ENCODE results near the gene AURKA.

Gene AURKA

DNA sequence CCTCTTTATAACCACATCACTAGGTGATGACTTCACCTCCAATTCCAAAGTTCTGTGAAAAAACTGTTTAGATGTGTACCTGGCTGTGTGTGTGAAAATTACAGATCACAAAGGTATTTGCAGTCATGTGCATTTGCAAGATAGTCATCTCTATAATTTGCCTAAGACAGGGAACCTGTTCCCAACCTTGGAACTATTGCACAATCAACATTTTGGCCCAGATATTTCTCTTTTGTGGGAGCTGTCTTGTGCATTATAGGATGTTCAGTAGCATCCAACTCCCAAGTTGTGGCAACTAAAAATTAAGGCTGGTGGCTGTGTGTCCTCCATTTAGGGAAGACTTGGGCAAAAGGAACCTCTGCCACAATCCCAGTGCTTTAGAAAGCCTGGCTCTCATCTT, 67.2 kb downstream of the AURKA start:
- Histone ChIP-seq H3K36me3 (ENCODE audit: control insufficient read depth, insufficient read depth, low read length) (no peaks in the 10 kb centered on the region), H3K79me2 (no peaks in the 10 kb centered on the region), H2AFZ (no peak overlapping the region), H3K9ac (no peak overlapping the region), H3K27ac (no peak overlapping the region), H3K27me3 (ENCODE audit: control insufficient read depth, insufficient read depth, low read length) (no peaks in the 10 kb centered on the region), H3K4me2 (ENCODE audit: low read length) (no peak overlapping the region), H3K4me3 (ENCODE audit: low read depth, low read length) (no peak overlapping the region), H3K9me3 (ENCODE audit: control insufficient read depth, low read length) (no peaks in the 10 kb centered on the region), H3K4me1 (no peaks in the 10 kb centered on the region)
- TF ChIP-seq, protein P1, sequence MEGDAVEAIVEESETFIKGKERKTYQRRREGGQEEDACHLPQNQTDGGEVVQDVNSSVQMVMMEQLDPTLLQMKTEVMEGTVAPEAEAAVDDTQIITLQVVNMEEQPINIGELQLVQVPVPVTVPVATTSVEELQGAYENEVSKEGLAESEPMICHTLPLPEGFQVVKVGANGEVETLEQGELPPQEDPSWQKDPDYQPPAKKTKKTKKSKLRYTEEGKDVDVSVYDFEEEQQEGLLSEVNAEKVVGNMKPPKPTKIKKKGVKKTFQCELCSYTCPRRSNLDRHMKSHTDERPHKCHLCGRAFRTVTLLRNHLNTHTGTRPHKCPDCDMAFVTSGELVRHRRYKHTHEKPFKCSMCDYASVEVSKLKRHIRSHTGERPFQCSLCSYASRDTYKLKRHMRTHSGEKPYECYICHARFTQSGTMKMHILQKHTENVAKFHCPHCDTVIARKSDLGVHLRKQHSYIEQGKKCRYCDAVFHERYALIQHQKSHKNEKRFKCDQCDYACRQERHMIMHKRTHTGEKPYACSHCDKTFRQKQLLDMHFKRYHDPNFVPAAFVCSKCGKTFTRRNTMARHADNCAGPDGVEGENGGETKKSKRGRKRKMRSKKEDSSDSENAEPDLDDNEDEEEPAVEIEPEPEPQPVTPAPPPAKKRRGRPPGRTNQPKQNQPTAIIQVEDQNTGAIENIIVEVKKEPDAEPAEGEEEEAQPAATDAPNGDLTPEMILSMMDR (IDR thresholded peaks at IDR 0.05): no peak

DNA sequence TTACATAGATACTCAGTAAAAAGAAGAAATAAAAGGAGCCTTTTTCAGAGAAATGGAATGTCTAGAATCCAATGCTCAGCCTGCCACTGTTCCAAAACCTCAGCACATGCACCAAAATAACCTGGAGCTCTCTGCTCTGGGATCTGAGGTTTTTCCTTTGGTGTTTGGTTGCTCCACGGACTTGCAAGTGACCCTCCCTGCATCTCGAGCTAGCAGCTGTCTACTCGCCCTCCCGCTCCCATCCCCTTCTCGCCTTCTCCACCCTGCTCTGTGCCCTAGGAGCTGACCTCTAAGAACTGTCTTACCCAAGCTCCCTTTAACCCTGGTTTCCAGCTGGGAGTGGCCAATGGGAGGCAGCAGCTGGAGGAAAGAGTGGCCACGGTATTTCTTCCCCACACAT, 68.4 kb downstream of the AURKA start:
- Histone ChIP-seq H3K4me3 (ENCODE audit: low read depth, low read length) (no peak overlapping the region), H3K4me2 (ENCODE audit: low read length) (no peak overlapping the region), H3K27me3 (ENCODE audit: control insufficient read depth, insufficient read depth, low read length) (no peaks in the 10 kb centered on the region), H2AFZ (no peak overlapping the region), H3K4me1 (no peaks in the 10 kb centered on the region), H3K9me3 (ENCODE audit: control insufficient read depth, low read length) (no peaks in the 10 kb centered on the region), H3K9ac (no peak overlapping the region), H3K36me3 (ENCODE audit: control insufficient read depth, insufficient read depth, low read length) (no peaks in the 10 kb centered on the region), H3K79me2 (no peaks in the 10 kb centered on the region), H3K27ac (no peak overlapping the region)
- TF ChIP-seq, protein P1 (IDR thresholded peaks at IDR 0.05): no peak

DNA sequence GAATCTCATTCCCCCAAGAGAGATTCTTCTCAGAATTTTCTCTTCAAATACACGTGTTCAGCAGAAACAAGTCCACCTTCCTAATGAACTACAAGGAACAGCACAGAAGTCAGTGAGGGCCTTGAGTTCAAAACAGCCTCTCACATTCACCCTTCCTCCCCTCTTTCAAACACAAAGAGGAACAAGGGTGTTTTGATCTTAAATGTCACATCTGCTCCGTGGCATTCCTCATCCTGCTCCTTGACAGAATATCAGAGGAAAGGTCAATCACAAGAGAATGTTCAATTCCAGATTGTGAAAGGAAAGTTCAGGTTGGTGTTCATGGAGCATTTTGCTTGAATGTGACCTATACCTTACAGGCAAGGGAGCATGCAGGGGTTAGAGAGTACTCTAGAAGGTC, 68.8 kb downstream of the AURKA start:
- TF ChIP-seq, protein P1 (IDR thresholded peaks at IDR 0.05): no peak
- no peak overlapping the region for H3K27ac ChIP-seq
- H2AFZ ChIP-seq: no peak overlapping the region
- no peaks in the 10 kb centered on the region for H3K27me3 ChIP-seq (ENCODE audit: control insufficient read depth, insufficient read depth, low read length)
- no peaks in the 10 kb centered on the region for H3K9me3 ChIP-seq (ENCODE audit: control insufficient read depth, low read length)
- no peaks in the 10 kb centered on the region for H3K4me1 ChIP-seq
- no peak overlapping the region for H3K4me3 ChIP-seq (ENCODE audit: low read depth, low read length)
- no peaks in the 10 kb centered on the region for H3K36me3 ChIP-seq (ENCODE audit: control insufficient read depth, insufficient read depth, low read length)
- no peak overlapping the region for H3K4me2 ChIP-seq (ENCODE audit: low read length)
- no peaks in the 10 kb centered on the region for H3K79me2 ChIP-seq
- no peak overlapping the region for H3K9ac ChIP-seq

DNA sequence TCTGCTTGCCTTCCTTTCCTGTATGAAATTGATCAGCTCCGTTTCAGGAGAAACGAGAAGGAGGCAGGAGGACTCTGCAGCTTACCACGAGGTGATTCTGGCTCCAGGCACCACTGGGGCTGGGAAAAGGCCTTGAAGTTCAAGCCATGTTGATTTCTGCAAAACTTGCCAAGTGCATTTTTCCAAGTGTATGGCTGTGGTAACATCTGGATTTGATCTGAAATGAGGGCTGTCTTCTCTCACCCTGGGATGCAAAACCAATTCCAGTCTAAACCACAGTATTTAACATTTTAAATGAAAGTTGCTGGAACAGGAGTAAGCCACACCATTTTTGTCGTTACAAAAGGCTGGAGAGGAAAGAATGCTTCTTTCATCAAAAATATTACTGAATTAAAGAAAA, 69.3 kb downstream of the AURKA start:
- no peaks in the 10 kb centered on the region for H3K4me1 ChIP-seq
- H3K4me3 ChIP-seq (ENCODE audit: low read depth, low read length): no peak overlapping the region
- TF ChIP-seq, protein P1 (IDR thresholded peaks at IDR 0.05): no peak
- no peaks in the 10 kb centered on the region for H3K79me2 ChIP-seq
- no peaks in the 10 kb centered on the region for H3K9me3 ChIP-seq (ENCODE audit: control insufficient read depth, low read length)
- H3K4me2 ChIP-seq (ENCODE audit: low read length): no peak overlapping the region
- H3K27me3 ChIP-seq (ENCODE audit: control insufficient read depth, insufficient read depth, low read length): no peaks in the 10 kb centered on the region
- H3K9ac ChIP-seq: no peak overlapping the region
- no peaks in the 10 kb centered on the region for H3K36me3 ChIP-seq (ENCODE audit: control insufficient read depth, insufficient read depth, low read length)
- H2AFZ ChIP-seq: no peak overlapping the region
- no peak overlapping the region for H3K27ac ChIP-seq
